ENCODE results near the gene RBM25. TPM values are rescaled to one million over a fixed set of nuclear protein-coding genes. Genes with fewer than 3 reads are reported as not detected.

The RBM25 gene
- total RNA-seq, 2 donors from 2014 or later: 52.7 to 75.8 TPM

DNA sequence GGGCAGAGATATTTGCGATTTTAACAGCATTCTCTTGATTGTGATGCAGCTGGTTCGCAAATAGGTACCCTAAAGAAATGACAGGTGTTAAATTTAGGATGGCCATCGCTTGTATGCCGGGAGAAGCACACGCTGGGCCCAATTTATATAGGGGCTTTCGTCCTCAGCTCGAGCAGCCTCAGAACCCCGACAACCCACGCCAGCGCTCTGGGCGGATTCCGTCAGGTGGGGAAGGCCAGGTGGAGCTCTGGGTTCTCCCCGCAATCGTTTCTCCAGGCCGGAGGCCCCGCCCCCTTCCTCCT, 77.7 kb downstream of the RBM25 start:
- 1 to 2% methylated on average over 8 to 16 of the region's 16 CpGs for WGBS, 2 donors
- peak overlapping the region; percentile 83 to 96 for H3K4me3 ChIP-seq
- H3K27me3 ChIP-seq: no peaks in the 10 kb centered on the region
- no peaks in the 10 kb centered on the region for H3K36me3 ChIP-seq (replicated peaks in 1 of 2; ENCODE audit: insufficient read depth in 1 of 2, low read depth in 2 of 2)
- H3K4me1 ChIP-seq: peaks cover 19% of the 10 kb centered on the region
- H3K27ac ChIP-seq: peak overlapping the region; percentile 86 to 98 (median 90)
- DNase-seq (no peak), ATAC-seq (no peak)
- no peak for TF ChIP-seq POLR2A (IDR thresholded peaks at IDR 0.05)
- TF ChIP-seq, protein P1, sequence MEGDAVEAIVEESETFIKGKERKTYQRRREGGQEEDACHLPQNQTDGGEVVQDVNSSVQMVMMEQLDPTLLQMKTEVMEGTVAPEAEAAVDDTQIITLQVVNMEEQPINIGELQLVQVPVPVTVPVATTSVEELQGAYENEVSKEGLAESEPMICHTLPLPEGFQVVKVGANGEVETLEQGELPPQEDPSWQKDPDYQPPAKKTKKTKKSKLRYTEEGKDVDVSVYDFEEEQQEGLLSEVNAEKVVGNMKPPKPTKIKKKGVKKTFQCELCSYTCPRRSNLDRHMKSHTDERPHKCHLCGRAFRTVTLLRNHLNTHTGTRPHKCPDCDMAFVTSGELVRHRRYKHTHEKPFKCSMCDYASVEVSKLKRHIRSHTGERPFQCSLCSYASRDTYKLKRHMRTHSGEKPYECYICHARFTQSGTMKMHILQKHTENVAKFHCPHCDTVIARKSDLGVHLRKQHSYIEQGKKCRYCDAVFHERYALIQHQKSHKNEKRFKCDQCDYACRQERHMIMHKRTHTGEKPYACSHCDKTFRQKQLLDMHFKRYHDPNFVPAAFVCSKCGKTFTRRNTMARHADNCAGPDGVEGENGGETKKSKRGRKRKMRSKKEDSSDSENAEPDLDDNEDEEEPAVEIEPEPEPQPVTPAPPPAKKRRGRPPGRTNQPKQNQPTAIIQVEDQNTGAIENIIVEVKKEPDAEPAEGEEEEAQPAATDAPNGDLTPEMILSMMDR (IDR thresholded peaks at IDR 0.05): no peak
- no peaks in the 10 kb centered on the region for H3K9me3 ChIP-seq
- intact Hi-C loops (cut with DNase I): no loop called here

DNA sequence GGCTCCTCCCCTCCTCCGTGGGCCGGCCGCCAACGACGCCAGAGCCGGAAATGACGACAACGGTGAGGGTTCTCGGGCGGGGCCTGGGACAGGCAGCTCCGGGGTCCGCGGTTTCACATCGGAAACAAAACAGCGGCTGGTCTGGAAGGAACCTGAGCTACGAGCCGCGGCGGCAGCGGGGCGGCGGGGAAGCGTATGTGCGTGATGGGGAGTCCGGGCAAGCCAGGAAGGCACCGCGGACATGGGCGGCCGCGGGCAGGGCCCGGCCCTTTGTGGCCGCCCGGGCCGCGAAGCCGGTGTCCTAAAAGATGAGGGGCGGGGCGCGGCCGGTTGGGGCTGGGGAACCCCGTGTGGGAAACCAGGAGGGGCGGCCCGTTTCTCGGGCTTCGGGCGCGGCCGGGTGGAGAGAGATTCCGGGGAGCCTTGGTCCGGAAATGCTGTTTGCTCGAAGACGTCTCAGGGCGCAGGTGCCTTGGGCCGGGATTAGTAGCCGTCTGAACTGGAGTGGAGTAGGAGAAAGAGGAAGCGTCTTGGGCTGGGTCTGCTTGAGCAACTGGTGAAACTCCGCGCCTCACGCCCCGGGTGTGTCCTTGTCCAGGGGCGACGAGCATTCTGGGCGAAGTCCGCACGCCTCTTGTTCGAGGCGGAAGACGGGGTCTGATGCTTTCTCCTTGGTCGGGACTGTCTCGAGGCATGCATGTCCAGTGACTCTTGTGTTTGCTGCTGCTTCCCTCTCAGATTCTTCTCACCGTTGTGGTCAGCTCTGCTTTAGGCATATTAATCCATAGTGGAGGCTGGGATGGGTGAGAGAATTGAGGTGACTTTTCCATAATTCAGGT, 78.3 kb downstream of the RBM25 start, which contains the start of gene PSEN1:
PSEN1 (plus strand) TSS at position 121 of the 839 bp plus-strand sequence. CDS start 11,513 bp downstream, outside the sequence.
- H3K27me3 ChIP-seq: no peaks in the 10 kb centered on the region
- ATAC-seq (peak; percentile 98), DNase-seq (peak; percentile 94 to 96 (median 96))
- H3K36me3 ChIP-seq (replicated peaks in 1 of 2; ENCODE audit: insufficient read depth in 1 of 2, low read depth in 2 of 2): no peaks in the 10 kb centered on the region
- TF ChIP-seq, protein P1 (IDR thresholded peaks at IDR 0.05): no peak
- peak; percentile 80 to 92 (median 89) for TF ChIP-seq POLR2A (IDR thresholded peaks at IDR 0.05)
- H3K4me3 ChIP-seq: peak within 1 kb of the TSS; percentile 83 to 96
- intact Hi-C loops (cut with DNase I): no loop called here
- H3K27ac ChIP-seq: peak within 1 kb of the TSS; percentile 86 to 98 (median 90)
- no peaks in the 10 kb centered on the region for H3K9me3 ChIP-seq
- H3K4me1 ChIP-seq: peaks cover 19% of the 10 kb centered on the region
- 0% methylated on average over 54 to 71 of the region's 71 CpGs for WGBS, 2 donors

DNA sequence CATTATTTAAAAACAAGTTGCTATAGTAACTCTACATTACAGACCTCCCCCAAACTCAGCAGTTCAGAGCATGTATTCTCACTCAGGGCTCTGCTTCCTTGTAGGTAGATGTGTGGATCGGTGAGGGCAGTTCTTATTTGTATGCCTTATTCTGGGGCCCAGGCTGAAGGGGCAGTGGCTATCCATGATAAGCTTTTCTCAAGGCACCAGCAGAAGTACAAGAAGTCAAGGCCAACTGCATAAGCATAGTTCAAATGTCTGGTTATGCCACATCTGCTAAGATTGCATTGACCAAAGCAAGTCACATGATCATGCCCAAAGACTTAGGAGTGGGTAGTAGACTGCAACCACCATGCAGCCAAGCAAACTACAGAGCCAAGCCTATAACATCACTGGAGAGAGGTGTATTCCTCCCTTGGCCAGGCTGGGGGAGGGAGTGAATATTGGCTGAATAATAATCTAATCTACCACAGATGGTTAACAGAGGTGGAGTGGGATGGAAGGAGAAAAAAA, 82.5 kb downstream of the RBM25 start:
- ATAC-seq (no peak), DNase-seq (no peak)
- no peaks in the 10 kb centered on the region for H3K27me3 ChIP-seq
- H3K4me3 ChIP-seq: no peak overlapping the region
- intact Hi-C loops (cut with DNase I): no loop called here
- 73 to 88% methylated on average over 1 of the region's 1 CpG for WGBS, 2 donors
- no peaks in the 10 kb centered on the region for H3K9me3 ChIP-seq
- no peaks in the 10 kb centered on the region for H3K36me3 ChIP-seq (replicated peaks in 1 of 2; ENCODE audit: insufficient read depth in 1 of 2, low read depth in 2 of 2)
- peaks cover 17% of the 10 kb centered on the region for H3K4me1 ChIP-seq
- H3K27ac ChIP-seq: no peak overlapping the region
- TF ChIP-seq POLR2A (IDR thresholded peaks at IDR 0.05): no peak
- TF ChIP-seq, protein P1 (IDR thresholded peaks at IDR 0.05): no peak

DNA sequence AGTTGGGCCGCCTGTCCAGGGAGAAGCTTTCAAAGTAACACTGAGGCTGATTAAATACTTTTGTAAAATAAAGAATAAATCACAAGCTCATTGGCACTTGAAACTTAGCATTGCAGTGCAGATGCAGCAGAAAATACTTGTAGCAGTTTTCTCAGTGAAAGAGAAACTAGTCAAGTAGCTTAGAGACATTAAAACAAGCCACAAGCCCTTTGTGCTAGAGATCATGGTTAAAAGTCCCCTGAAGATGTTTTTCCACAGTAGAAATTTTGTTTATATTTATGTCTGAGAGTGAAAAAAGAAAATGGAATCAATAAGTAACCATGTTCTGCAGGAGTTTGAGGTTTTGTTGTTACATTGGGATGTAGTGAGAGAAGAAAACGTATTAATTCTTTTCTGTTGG, 83.9 kb downstream of the RBM25 start:
- peaks cover 13% of the 10 kb centered on the region for H3K4me1 ChIP-seq
- no peaks in the 10 kb centered on the region for H3K36me3 ChIP-seq (replicated peaks in 1 of 2; ENCODE audit: insufficient read depth in 1 of 2, low read depth in 2 of 2)
- no peak overlapping the region for H3K27ac ChIP-seq
- TF ChIP-seq POLR2A (IDR thresholded peaks at IDR 0.05): no peak
- TF ChIP-seq, protein P1 (IDR thresholded peaks at IDR 0.05): no peak
- intact Hi-C loops (cut with DNase I): no loop called here
- DNase-seq: no peak
- no peak overlapping the region for H3K4me3 ChIP-seq
- H3K9me3 ChIP-seq: no peaks in the 10 kb centered on the region
- no peak for ATAC-seq
- H3K27me3 ChIP-seq: no peaks in the 10 kb centered on the region
- WGBS, 2 donors: 82 to 83% methylated on average over 2 of the region's 2 CpGs

Data from body of pancreas (tissue), 4 donors.